Measurements from ENCODE around the gene SMIM33. TPM values are rescaled to one million over a fixed set of nuclear protein-coding genes. Genes with fewer than 3 reads are reported as not detected.

The SMIM33 gene
- total and polyA plus RNA-seq, 10 of the 15 experiments (the other 5 are each of a cell fraction or from before 2014, with no cell fraction given): 0.03 to 0.25 (median 0.07) TPM; not detected in 4

DNA sequence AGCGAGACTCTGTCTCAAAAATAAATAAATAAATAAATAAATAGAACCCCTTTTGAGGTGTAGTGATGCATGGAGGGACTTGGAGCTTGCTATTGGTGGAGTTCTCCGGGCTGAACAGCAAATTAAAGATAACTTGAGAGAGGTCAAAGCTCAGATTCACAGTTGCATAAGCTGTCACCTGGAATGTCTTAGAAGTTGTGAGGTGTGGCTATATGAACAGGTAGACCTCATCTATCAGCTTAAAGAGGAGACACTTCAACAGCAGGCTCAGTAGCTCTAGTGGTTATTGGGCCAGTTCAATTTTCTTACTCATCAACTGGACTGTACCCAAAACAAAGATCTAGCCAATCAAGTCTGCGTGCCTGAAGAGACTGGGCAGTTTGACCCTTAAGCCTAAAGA is 23.5 kb downstream of the SMIM33 start (continued):
- no peak for TF ChIP-seq BCL11A (IDR thresholded peaks at IDR 0.05; ENCODE audit: low read depth, low read length)
- no peak for TF ChIP-seq KLF5 (IDR thresholded peaks at IDR 0.05; ENCODE audit: partially characterized antibody)
- no peak for TF ChIP-seq BRCA1 (IDR thresholded peaks at IDR 0.05; ENCODE audit: low read depth, low read length)
- TF ChIP-seq SPI1 (IDR thresholded peaks at IDR 0.05; ENCODE audit: borderline replicate concordance, insufficient read depth, low read depth, low read length): no peak
- no peak for TF ChIP-seq SIX5 (IDR thresholded peaks at IDR 0.05; ENCODE audit: low read depth, low read length, severe bottlenecking)
- TF ChIP-seq CHD1 (IDR thresholded peaks at IDR 0.05; ENCODE audit: low read depth, low read length): no peak
- TF ChIP-seq, protein P1, sequence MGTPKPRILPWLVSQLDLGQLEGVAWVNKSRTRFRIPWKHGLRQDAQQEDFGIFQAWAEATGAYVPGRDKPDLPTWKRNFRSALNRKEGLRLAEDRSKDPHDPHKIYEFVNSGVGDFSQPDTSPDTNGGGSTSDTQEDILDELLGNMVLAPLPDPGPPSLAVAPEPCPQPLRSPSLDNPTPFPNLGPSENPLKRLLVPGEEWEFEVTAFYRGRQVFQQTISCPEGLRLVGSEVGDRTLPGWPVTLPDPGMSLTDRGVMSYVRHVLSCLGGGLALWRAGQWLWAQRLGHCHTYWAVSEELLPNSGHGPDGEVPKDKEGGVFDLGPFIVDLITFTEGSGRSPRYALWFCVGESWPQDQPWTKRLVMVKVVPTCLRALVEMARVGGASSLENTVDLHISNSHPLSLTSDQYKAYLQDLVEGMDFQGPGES (IDR thresholded peaks at IDR 0.05): no peak
- no peak for TF ChIP-seq MTA3 (IDR thresholded peaks at IDR 0.05; ENCODE audit: borderline replicate concordance, low read length)
- TF ChIP-seq TCF3 (IDR thresholded peaks at IDR 0.05; ENCODE audit: borderline replicate concordance, insufficient read depth, low read depth, low read length): no peak
- no peak for TF ChIP-seq TCF7 (IDR thresholded peaks at IDR 0.05; ENCODE audit: borderline replicate concordance)
- no peak for TF ChIP-seq ZNF217 (IDR thresholded peaks at IDR 0.05)
- no peak for TF ChIP-seq TAF1 (IDR thresholded peaks at IDR 0.05; ENCODE audit: borderline replicate concordance, low read depth, low read length)
- TF ChIP-seq, protein P2, sequence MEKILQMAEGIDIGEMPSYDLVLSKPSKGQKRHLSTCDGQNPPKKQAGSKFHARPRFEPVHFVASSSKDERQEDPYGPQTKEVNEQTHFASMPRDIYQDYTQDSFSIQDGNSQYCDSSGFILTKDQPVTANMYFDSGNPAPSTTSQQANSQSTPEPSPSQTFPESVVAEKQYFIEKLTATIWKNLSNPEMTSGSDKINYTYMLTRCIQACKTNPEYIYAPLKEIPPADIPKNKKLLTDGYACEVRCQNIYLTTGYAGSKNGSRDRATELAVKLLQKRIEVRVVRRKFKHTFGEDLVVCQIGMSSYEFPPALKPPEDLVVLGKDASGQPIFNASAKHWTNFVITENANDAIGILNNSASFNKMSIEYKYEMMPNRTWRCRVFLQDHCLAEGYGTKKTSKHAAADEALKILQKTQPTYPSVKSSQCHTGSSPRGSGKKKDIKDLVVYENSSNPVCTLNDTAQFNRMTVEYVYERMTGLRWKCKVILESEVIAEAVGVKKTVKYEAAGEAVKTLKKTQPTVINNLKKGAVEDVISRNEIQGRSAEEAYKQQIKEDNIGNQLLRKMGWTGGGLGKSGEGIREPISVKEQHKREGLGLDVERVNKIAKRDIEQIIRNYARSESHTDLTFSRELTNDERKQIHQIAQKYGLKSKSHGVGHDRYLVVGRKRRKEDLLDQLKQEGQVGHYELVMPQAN (conservative IDR thresholded peaks at IDR 0.05): no peak
- TF ChIP-seq BHLHE40 (IDR thresholded peaks at IDR 0.05; ENCODE audit: borderline replicate concordance in 1 of 2, low read depth in 2 of 2, low read length in 1 of 2): no peak

All from GM12878 (cell line).